Upper lobe of left lung (tissue), 4 donors: Measurements from ENCODE around the gene NVL.

Experiments used
- EP300 ChIP-seq, 4 donors: sonication (generic); formaldehyde crosslinking; IDR thresholded peaks; one replicate each; pipeline ENCODE4 v1.5.1; 2017; ENCODE audit warnings: antibody characterized with exemption in 4 of 4, control low read depth in 2 of 4
- POLR2A ChIP-seq, 4 donors: fragments of 450-650 bp; IDR thresholded peaks; one replicate each; pipeline ENCODE4 v1.5.1; 2016 to 2017; ENCODE audit warnings: antibody characterized with exemption in 4 of 4, mild to moderate bottlenecking in 2 of 4
- POLR2AphosphoS5 ChIP-seq, 2 donors: sonication (generic); formaldehyde crosslinking; IDR thresholded peaks; one replicate each; pipeline ENCODE4 v1.5.1; 2017; ENCODE audit warnings: antibody characterized with exemption in 2 of 2
- TF ChIP-seq, protein P1 (sequence below), 6 experiments: fragments of 450-650 bp in 4 of 6; fragments of 200-600 bp in 2 of 6; sonication (generic) in 2 of 6; IDR thresholded peaks; one replicate each; pipeline ENCODE4 v1.5.1; 2016 to 2019; ENCODE audit warnings: antibody characterized with exemption in 6 of 6

DNA sequence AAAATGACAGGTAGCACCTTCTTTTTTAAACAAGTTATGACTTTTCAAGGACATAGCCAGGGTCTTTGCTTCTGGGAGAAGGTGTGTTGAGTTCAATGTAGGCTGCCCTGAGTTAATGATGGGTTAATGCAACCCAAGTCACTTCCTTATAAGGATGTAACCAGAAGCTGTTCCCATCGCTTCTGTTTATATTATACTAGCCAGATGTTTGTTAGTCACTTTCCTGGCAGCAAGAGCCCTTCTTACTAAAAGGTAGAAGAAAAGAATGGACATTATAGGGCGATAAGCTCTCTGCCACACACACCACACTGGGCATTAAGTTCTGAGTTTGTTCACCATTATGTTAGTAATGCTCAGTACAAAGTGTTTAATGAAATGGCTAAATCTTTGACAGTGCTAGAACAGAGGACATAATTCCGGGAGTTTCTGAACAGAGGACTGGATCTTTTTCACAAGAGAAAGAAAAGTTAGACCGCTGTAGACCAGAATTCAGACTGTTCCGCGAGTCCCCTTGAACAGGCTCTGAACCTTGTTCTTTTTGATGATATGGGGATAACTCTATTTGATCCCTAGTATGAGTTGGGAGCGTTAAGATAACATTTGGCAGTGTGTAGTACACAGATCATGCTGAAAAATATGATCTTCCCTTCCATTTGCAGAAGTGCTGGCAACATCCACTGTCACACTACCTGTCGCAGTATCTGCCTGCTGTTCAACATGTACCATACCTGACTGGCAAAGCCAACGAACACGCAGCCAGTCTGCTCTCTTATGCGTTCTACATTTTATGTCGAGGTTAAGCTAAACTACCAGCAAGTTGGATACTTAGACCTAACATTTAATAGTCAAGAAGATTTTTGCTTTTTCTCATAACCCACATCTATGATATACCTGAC is 105.9 kb downstream of the NVL start:
- TF ChIP-seq POLR2AphosphoS5 (IDR thresholded peaks at IDR 0.05) (no peak), EP300 (IDR thresholded peaks at IDR 0.05) (no peak), POLR2A (IDR thresholded peaks at IDR 0.05) (no peak)
- TF ChIP-seq, protein P1, sequence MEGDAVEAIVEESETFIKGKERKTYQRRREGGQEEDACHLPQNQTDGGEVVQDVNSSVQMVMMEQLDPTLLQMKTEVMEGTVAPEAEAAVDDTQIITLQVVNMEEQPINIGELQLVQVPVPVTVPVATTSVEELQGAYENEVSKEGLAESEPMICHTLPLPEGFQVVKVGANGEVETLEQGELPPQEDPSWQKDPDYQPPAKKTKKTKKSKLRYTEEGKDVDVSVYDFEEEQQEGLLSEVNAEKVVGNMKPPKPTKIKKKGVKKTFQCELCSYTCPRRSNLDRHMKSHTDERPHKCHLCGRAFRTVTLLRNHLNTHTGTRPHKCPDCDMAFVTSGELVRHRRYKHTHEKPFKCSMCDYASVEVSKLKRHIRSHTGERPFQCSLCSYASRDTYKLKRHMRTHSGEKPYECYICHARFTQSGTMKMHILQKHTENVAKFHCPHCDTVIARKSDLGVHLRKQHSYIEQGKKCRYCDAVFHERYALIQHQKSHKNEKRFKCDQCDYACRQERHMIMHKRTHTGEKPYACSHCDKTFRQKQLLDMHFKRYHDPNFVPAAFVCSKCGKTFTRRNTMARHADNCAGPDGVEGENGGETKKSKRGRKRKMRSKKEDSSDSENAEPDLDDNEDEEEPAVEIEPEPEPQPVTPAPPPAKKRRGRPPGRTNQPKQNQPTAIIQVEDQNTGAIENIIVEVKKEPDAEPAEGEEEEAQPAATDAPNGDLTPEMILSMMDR (IDR thresholded peaks at IDR 0.05): no peak
